ENCODE data around the gene TMPRSS15. TPM values are rescaled to one million over a fixed set of nuclear protein-coding genes. Genes with fewer than 3 reads are reported as not detected.

TMPRSS15 gene
- total and polyA plus RNA-seq, 10 donors = not detected

DNA sequence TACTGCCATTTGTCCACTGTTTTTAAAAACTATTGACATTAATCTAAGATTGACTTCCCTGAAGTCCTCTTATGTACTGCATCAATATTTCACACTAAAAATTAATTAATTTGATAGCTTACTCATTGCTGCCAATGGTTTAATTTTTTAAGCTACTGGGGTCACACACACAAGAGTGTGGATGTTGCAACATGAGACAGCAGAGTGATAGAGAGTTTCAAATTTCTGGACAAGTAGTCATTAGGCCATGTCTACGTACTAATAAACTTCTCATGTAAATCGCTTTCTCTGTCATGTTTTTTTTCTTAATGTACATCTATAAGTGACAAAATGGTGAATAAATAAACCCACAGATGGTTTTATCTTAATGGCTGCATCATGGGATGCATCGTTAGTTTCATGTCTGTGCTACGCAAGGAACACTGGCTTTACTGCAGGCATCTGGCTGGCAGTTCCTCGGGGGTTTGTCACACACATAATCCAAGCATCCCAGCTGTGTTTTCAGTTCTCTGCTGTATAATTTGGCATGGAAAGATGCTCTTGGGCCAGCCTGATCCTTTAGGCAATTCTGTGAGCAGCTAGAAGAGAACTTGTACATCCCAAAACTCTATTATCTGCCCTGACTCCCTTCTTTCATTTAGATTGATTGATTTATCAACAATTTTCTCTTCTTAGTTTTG lies 175.4 kb downstream of the TMPRSS15 start:
- WGBS, 5 donors = 78 to 91% (median 80%) methylated on average over 5 of the region's 5 CpGs
- intact Hi-C loops (cut with DNase I; ENCODE audit: low total_unique reads) = no loop called here

GRCh38 chr21:18222346-18222745 lies 181.2 kb downstream of the TMPRSS15 start:
- no peaks in the 10 kb centered on the region for H3K4me1 ChIP-seq
- WGBS, 5 donors = 36 to 75% (median 47%) methylated on average over 1 of the region's 1 CpG
- peaks cover 8 to 53% (median 39%) of the 10 kb centered on the region in 8 donors for H3K9me3 ChIP-seq
- TF ChIP-seq, protein P1, sequence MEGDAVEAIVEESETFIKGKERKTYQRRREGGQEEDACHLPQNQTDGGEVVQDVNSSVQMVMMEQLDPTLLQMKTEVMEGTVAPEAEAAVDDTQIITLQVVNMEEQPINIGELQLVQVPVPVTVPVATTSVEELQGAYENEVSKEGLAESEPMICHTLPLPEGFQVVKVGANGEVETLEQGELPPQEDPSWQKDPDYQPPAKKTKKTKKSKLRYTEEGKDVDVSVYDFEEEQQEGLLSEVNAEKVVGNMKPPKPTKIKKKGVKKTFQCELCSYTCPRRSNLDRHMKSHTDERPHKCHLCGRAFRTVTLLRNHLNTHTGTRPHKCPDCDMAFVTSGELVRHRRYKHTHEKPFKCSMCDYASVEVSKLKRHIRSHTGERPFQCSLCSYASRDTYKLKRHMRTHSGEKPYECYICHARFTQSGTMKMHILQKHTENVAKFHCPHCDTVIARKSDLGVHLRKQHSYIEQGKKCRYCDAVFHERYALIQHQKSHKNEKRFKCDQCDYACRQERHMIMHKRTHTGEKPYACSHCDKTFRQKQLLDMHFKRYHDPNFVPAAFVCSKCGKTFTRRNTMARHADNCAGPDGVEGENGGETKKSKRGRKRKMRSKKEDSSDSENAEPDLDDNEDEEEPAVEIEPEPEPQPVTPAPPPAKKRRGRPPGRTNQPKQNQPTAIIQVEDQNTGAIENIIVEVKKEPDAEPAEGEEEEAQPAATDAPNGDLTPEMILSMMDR (IDR thresholded peaks at IDR 0.05 in 8 of 11, conservative IDR thresholded peaks at IDR 0.05 in 3 of 11) = no peak
- TF ChIP-seq POLR2AphosphoS5 (IDR thresholded peaks at IDR 0.05) = no peak
- TF ChIP-seq POLR2A (IDR thresholded peaks at IDR 0.05) = no peak
- DNase-seq = no peak
- intact Hi-C loops (cut with DNase I; ENCODE audit: low total_unique reads) = no loop called here
- H3K4me3 ChIP-seq = no peak overlapping the region
- no peak overlapping the region for H3K27ac ChIP-seq
- no peaks in the 10 kb centered on the region for H3K27me3 ChIP-seq (replicated peaks in 1 of 7)
- H3K36me3 ChIP-seq = no peaks in the 10 kb centered on the region

More for the DNA sequence above, 175.4 kb downstream of the TMPRSS15 start:
- Histone ChIP-seq H3K4me3 (no peak overlapping the region), H3K4me1 (no peaks in the 10 kb centered on the region), H3K27ac (no peak overlapping the region), H3K9me3 (no peaks in the 10 kb centered on the region), H3K27me3 (replicated peaks in 1 of 7) (no peaks in the 10 kb centered on the region), H3K36me3 (no peaks in the 10 kb centered on the region)
- no peak for DNase-seq
- TF ChIP-seq, protein P1 (IDR thresholded peaks at IDR 0.05 in 8 of 11, conservative IDR thresholded peaks at IDR 0.05 in 3 of 11) = no peak
- TF ChIP-seq POLR2A (IDR thresholded peaks at IDR 0.05) = no peak

DNA sequence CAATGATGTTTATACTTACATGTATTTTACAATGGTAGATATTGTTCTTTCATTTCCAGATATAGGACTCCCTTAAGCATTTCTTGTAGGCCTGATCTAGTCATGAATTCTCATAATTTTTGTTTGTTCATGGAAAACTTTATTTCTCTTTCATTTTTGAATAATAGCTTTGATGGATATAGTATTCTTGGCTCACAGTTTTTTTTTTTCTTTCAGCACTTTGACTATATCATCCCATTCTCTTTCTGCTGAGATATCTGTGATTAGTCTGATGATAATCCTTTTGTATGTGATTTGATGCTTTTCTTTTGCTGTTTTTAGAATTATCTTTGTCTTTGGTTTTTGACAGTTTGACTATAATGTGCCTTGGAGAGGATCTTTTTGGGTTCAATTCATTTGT lies 183.1 kb downstream of the TMPRSS15 start:
- Histone ChIP-seq H3K36me3 (no peaks in the 10 kb centered on the region), H3K4me1 (no peaks in the 10 kb centered on the region), H3K4me3 (no peak overlapping the region), H3K27me3 (replicated peaks in 1 of 7) (no peaks in the 10 kb centered on the region), H3K9me3 (peaks cover 8 to 65% (median 43%) of the 10 kb centered on the region in 8 donors), H3K27ac (no peak overlapping the region)
- DNase-seq = no peak
- intact Hi-C loops (cut with DNase I; ENCODE audit: low total_unique reads) = no loop called here
- TF ChIP-seq POLR2AphosphoS5 (IDR thresholded peaks at IDR 0.05) (no peak), POLR2A (IDR thresholded peaks at IDR 0.05) (no peak)
- TF ChIP-seq, protein P1 (IDR thresholded peaks at IDR 0.05 in 8 of 11, conservative IDR thresholded peaks at IDR 0.05 in 3 of 11) = no peak

Other genes starting within 250 kb of the TMPRSS15 start
- 10 to 100 TPM in 3 of 7 donors, 1 to 10 TPM in 4; 3.1 to 17.3 (median 7.1) TPM for gene CHODL, start 159.0 kb downstream of the TMPRSS15 start, total RNA-seq
- 1 to 10 TPM; 1.2 to 2.3 (median 2.0) TPM for gene CHODL, start 159.0 kb downstream of the TMPRSS15 start, polyA plus RNA-seq

Data from spleen (tissue), 11 donors.